ELF-1 (cell line): ENCODE results near the gene ADRM1.
A peak's percentile ranks its signal among the peaks of the same experiment; 100 is the strongest.

ENCODE experiments used
- DNase-seq: peaks from one replicate; pipeline ENCODE4 v3.0.0-alpha.2; 2016; ENCODE audit warnings: low read depth, low spot score

Gene ADRM1, protein sequence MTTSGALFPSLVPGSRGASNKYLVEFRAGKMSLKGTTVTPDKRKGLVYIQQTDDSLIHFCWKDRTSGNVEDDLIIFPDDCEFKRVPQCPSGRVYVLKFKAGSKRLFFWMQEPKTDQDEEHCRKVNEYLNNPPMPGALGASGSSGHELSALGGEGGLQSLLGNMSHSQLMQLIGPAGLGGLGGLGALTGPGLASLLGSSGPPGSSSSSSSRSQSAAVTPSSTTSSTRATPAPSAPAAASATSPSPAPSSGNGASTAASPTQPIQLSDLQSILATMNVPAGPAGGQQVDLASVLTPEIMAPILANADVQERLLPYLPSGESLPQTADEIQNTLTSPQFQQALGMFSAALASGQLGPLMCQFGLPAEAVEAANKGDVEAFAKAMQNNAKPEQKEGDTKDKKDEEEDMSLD

DNA sequence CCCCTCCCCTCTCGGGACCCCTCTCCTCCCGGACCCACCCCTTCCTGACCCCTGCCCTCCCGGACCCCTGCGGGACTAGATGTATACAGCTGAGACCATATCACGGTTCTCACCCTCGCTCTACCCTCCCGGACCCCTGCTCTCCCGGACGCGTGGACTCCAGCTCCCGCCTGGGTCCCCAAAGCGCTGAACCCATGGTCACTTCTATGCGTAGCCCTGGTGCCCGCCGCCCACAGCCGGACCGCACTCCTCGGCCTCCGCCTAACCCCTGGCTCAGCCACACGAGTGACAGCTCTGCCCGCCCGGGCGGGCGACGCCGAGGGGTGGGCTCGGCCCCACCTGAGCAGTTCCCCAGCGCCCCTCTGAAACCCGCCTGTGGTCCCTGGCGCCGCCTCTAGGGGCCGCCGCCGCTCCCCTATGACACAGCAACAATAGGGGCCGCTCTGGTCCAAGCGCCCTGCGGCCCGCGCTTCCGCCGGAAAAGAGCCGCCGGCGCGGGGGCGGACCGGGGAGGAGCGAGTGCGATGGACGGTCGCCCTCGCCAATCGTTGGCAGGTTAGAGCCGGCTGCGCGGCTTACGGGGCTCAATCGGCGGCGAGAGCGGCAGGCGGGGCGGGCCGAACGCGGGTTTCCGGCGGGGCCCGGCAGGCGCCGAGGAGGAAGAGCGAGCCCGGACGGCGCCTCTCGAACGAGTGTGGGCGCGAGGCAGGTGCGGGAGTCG, at the start of gene ADRM1:
Gene ADRM1 (plus strand): TSS at position 657 of the 721 bp plus-strand sequence. CDS start 572 bp downstream, outside the sequence.
- peak; percentile 99 for DNase-seq

DNA sequence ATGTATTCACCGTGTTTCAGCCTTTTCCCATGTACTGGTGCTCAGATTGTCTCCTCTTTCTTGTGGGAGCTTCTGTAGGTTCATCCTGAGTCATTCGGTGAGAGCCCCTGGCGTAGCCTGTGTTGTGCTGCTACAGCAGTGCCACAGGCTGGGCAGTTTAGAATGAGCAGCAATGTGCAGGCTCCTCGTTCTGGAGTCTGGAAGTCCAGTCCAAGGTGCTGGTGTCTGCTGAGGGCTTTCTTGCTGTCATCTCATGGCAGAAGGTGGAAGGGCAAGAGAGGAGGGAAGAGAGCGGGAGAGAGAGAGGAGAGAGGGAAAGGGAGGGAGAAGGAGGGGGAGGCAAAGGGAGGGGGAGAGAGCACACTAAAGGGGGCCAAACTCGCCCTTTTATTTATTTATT, 49.4 kb upstream of the ADRM1 start:
- DNase-seq = no peak

DNA sequence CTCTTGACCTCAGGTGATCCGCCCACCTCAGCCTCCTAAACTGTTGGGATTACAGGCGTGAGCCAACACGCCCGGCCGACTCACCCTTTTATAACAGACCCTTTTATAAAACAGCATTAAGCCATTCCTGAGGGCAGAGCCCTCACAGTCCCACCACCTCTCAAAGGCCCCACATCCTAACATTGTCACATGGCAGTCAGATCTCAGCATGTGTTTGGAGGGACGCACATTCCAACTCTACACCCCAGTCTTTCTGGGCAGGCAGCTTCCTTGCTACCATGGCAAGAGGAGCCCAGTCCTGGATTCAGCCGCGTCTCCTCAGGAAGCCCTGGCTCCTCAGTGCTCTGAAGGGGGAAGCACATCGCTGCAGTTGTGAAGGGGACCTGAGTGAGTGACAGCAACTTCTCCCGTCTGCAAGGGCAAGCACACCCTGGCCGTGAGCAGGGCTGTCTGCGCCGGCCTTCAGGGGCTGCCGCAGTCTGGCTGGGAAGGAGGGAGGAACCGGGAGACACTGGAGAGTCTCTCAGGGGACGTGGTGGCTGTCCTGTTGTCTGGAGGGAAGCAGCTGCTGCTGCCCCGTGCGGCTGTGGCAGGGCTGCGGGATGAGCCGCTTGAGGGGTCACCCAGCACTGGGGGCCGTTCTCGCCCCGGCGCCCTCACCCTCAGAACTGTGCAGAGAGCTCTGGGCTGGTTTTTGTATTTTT, 48.6 kb upstream of the ADRM1 start:
- DNase-seq = peak; percentile 27

DNA sequence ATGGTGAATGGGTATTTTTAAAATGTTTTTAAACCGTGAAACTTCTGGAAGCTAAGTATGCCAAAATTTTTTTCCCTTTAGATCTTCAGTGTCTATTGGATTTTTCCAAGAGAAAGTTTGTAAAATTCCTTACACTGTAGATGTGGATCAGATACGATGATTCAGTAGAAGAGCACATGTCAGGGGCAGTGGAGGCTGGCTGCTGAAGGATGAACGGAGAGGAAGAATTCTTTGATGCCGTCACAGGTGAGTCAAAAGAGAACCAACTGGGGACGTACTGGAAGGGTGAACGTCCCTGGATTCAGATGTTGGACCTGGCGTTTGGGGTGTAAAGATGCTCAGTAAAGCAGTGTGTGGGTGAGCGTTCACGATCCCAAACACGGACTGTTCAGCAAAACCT, 46.8 kb upstream of the ADRM1 start:
- DNase-seq = no peak

DNA sequence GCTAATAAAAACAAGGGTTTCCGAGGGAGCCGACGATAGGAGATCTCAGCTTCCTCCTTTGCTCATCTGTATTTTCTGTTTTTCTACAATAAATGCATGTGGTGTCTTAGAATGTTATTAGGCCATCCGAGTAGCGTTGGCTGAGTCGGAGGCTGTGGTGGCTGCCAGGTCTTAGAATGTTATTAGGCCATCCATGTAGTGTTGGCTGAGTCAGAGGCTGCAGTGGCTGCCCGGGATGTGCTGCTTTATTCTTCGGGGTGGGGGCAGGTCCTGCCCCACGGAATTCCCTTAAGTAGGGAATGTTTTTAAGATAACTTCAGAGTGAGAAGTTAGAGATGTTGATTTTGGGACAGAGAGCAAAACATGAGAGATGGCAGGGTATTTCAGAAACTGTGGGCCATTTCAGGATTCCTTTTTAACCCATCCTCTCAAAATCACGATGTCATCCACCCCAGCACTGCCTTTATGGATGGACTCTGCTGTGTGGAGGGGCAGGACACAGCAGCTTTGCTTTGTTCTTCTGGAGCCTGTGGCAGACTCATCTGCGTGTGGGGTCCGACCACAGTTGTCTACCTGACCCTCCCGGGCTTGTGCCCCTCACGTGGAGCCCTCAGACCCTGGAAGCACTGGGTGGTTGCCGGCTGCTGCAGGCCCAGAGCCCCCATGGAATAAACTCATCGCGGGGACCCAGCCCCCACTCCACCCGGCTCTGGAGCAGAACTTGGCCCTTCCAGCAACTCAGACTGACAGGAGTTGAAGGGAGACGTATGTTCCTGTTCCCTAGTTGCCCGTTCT, 44.1 kb upstream of the ADRM1 start:
- no peak for DNase-seq

DNA sequence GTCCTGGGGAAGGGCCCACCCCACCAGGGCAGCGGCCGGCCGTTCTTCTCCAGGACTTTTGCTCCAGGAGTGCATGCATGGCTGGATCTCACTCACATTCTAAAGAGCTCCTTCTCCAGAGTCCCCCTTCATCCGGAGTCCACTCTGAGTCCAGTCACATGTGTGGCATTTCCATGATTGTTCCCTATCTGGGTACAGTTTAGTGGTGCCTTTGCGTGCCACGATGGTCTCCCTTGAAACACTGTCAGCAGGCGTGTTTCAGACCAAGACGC, 43.6 kb upstream of the ADRM1 start:
- DNase-seq = no peak

DNA sequence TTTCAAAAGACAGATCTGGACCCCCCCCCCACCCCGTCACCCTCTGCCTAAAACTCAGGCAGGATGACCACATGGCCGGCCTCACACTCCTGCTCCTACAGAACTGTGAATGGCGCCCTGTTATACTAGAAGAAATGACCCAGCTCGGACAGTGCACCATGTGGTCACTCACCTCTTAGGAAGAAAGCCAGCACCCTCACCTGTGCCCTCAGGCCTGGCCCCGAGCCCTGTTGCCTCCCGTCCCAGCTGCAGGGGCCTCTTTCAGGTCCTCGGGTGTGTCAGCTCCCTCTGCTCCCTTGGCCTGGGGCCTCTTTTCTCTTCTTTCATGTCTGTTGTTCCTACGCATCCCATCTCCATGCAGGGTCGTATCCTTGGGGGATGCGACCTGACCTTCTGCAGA, 40.7 kb upstream of the ADRM1 start:
- DNase-seq = no peak

DNA sequence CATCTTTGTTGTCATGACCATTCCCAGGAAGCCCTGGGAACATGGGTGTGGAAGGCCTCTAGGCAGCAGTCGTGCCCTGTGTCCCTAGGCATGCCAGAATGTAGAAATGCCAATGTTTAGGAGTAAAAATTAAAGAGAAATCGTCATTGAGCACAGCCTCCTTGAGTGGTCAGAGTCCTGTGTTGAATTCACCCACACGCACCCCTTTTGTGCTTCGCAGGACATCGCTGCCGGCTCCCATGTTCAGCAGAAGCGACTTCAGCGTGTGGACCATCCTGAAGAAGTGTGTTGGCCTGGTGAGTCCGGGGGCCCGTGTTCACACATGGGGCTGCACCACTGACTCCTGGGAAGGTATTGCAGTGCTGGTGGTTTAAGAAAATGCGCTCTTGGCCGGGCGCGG, 39.4 kb upstream of the ADRM1 start:
- no peak for DNase-seq

DNA sequence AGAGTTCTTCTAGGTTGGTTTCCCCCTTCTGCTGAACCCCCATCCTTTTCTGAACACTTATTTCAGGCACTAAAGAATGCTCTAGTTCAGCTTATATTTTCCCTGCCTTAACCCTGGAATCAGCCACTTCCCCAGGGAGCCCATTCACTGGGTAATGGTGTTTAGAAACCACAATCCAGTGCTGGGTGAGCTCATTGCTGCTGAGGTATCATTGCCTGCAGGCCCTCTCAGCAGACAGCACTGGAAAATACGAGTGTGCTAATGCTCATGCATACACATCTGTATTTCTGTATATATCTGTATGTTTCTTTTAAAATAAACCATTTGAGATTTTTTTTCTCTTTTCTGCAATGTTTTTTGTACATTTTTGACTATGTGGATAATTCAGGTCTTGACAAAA, 37.4 kb upstream of the ADRM1 start:
- DNase-seq = no peak

DNA sequence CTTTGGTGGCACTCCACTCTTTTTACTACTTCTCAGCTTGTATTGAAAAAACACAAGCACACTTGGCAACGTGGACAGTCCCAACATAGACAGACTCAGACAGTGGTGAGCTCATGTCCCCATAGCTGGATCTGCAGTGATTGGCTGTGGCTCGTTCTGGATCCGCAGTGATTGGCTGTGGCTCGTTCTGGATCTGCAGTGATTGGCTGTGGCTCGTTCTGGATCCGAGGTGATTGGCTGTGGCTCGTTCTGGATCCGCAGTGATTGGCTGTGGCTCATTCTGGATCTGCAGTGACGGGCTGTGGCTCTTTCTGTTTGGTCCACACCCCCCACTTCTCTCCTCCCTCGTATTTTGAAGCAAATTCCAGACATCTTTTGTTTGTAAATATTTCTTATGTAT, 36.5 kb upstream of the ADRM1 start:
- DNase-seq = no peak

DNA sequence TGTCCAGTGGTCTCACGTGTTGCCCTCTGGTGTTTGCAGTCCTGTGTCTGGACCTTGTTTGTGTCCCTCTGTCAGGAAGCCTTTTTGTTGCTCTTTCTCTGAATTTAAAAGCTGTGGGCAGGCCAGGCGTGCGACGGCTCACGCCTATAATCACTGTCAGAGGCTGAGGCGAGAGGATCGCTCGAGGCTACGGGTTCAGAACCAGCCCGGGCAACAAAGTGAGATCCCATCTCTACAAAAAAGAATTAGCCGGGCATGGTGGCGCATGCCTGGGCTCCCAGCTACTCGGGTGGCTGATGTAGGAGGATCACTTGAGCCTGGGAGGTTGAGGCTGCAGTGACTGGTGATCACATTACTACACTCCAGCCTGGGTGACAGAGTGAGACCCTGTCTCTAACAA, 35.9 kb upstream of the ADRM1 start:
- no peak for DNase-seq

DNA sequence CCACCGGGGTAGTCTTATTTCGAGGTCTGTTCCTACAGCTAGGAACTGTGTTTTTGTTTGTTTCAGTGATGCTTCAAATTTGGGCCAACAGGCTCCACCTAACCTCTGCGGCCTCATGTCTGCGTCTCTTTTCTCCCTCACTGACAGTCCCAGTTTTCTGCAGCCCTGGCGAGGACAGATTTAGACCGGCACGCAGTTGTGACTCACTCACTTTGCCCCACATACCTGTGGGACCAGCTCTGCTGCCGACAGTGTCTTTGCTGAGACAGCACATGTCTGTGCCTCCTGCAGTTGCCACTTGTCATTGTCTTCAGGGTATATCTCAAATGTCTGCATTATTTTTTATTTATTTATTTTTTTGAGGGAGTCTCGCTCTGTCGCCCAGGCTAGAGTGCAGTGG, 35.3 kb upstream of the ADRM1 start:
- no peak for DNase-seq

DNA sequence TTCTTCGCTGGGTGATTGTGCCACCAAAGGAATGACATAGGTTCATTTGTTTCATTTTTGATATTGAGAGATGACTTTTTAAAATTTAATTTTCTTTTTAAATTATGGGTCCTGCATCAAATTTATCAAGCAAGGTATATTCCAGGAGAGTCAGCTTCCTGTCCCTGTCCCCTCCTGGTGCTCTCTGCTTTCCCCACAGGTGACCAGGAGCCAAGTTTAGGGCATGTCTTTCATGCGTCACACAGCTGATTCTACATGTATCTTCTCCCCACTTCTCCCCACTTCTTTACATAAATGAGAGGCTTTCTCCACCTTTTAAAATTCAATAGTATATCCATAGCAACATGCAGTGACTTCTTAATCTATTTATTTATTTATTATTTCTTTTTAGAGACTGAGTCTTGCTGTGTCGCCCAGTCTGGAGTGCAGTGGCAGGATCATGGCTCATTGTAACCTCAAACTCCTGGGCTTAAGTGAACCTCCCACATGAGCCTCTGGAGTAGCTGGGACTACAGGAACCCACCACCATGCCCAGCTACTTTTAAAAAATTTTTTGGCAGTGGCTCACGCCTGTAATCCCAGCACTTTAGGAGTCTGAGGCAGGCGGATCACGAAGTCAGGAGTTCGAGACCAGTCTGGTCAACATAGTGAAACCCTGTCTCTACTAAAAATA, 34.4 kb upstream of the ADRM1 start:
- no peak for DNase-seq

DNA sequence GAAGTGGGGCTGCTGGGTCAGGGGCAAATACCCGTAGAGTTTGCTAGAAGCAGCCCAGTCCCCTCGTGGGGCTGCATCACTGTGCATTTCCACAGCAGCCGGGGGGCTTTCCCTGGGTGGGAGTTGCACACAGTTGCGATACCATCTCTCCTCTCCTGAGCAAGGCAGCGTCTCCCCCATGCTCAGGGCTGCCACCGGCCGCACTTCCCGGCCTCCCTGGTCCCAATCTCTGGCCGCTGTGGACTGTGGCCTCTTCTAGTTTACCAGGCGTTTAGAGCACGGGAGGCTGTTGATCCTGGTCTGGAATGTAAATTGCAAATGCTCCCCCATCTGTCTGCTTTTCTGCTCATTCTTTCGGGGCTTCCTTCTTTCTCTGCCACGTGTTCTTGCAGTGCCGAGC, 33.4 kb upstream of the ADRM1 start:
- DNase-seq = no peak

DNA sequence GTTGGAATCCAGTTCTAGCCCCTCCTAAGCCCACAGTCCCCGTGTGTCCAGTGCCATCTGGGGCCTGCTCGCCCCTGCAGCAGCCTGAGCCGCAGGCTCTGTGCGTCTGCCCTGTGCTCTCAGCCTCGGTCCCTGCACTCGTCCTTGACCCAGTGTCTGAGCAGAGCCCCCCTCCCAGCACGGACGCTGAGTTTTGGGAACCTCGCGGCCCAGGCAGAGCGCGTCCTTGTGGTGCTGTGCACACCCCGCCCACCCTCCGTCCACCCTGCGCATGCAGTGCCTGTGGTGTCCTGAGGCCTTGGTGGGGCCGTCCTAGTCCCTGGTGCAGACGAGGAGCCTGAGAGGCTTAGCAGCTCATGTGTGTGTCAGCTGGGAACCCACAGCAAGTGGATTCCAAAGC, 32.9 kb upstream of the ADRM1 start:
- no peak for DNase-seq

DNA sequence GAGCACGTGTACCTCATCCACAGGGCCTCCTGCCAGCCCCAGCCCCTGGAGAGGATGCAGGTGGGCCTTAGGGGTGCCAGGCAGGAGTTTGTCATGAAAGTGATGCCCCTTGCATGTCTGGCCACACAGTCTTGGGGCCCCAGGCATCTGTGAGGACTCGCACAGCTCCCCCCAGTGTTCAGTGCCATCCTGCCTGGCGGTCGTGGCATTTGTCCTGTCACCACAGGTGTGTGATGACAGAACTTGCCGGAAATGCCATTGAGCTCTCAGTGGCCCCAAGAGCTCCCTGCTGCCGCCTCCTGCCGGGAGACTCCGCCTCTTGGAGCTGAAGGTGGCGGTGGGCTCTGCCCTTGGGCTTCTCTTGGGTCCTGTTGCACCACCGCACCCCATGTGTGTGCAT, 30.6 kb upstream of the ADRM1 start:
- DNase-seq = no peak

DNA sequence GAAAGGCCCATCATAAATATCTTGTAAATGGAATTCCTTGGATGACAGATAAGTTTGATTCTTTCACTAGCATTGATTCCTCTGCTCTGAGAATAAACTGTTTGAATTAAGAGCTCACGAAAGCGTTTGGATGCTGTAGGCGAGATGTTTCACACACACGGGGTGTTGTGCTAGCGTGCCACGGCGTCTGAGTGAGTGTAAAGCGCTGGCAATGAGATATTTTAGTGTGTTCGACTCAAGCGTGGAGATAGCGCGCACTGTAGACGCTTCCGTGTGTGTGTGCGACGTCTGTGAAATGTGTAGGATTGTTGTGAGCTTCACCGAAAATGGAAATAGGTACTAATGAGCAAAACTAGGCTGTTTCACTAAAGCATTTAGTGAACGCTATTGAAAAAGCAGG, 29.4 kb upstream of the ADRM1 start:
- no peak for DNase-seq

DNA sequence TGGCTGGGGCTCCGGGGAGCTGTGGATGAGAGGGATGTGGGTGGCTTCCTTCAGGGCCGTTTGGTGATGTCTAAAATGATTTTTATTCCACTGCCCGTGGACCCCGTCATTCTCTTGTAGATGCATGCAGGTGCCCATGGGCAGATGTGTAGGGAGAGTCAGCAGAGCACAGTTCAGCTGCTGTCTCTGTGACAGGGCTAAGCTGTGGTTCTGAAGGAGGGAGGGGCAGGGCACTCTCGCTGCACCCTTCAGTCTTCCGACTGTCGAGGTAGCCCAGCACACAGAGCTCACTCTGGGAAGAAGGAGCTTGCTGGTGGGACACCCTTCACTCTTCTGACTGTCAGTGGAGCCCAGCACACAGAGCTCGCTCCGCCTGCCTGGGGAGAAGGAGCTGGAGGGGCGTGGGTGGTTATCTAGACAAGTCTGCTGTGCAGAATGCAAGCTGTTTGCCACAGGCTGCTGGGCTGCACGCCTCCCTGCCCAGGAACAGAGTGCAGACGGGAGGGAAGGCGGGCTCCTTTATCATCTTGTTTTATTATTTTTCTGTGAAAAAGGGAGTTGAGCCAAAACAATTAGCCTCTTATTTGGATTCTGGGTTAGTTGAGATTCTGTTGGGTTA, 28.4 kb upstream of the ADRM1 start:
- no peak for DNase-seq

DNA sequence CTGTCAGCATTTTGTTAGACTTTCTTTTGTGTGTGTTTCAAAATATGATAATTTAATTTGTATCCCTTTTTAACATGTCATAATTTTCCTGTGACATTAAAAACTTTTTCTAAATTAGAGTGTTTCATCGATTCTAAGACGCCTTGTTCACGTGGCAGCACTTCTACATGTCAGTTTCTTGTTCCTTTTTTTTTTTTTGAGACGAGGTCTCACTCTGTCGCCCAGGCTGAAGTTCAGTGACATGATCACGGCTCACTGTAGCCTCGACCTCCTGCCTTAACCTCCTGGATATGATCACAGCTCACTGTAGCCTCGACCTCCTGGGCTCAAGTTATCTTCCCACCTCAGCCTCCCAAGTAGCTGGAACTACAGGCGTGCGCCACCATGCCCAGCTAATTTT, 27.6 kb upstream of the ADRM1 start:
- no peak for DNase-seq

DNA sequence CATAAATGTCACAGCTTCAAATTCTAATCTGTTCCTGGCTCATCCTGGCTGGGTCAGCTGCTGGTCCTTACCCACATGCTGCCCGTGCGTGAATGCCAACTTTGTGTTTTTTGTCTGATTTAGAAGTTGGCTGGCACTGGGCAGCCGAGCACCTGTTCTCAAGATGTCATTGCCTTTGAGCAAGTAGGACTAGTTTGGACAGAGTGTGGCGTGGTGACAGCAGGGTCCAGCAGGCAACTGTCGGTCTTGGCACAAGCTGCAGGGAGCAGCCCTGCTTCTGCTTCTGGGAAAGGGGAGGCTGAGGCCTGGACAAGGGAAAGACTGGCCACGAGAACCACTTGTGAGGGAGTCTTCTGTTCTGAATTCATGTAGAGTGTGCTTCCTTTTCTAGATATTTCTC, 26.4 kb upstream of the ADRM1 start:
- no peak for DNase-seq

DNA sequence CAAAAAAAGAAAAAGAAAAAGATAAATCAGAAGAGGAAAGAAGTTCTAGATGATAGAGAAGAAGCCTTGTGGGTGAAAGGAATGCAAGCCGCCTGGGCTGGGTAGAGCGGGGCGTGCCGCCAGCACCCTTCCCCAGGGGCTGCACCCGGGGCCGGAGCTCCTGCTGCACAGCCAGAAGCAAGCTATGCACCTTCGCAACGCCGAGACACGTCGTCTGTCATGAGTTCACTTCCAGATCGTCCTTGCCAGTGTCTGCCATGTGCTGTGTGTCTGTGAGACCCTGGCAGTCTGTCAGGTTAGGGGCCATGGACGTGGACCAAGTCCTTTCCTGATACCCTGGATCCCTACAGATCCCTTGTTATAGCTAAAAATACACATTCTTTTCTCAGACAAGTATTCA, 25.5 kb upstream of the ADRM1 start:
- no peak for DNase-seq
